ENCODE measurements around the gene TSPAN9. TPM values are rescaled to one million over a fixed set of nuclear protein-coding genes. Genes with fewer than 3 reads are reported as not detected.

TSPAN9 gene
- total RNA-seq, 1 donor from 2014 or later: 114 TPM

DNA sequence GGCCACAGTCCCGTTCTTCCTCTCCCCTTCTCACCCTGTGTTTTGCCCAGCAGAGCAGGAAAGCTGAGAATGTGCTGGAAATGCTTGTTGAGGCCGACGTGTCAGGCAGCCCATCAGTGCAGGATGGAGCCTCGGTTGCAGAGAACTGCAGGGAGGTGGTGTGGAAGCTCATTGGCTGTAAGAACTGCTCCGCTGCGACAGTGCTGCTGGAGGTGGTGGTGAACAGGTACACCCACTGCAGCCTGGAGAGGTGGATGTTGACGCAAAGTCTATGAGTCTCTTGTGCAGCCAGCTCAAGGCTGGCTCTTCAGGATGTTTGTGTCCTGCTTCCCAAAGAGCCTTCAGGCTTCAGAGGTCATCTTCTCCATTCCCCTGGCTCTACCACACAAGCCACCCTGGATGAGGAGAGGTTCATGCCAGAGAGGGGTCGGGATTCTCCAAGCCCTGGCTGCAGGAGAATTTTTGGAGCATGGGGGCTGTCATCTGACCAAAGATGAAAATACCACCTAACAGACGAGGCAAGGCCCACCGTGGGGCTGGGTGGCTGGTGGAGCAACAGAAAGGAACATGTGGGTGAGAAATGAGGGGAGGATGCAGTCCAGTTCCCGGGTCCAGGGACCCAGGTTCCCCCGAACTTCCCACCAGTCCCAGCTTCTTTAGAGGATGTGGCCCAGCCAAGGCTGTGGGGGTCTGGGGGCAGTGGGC, 239.7 kb downstream of the TSPAN9 start:
- no peak overlapping the region for H3K27ac Mint-ChIP-seq (ENCODE audit: unreplicated experiment)
- no peaks in the 10 kb centered on the region for H3K36me3 Mint-ChIP-seq (ENCODE audit: unreplicated experiment)
- H3K9me3 Mint-ChIP-seq (ENCODE audit: unreplicated experiment): no peaks in the 10 kb centered on the region
- H3K4me3 Mint-ChIP-seq (ENCODE audit: unreplicated experiment): no peak overlapping the region
- TF ChIP-seq, protein P1, sequence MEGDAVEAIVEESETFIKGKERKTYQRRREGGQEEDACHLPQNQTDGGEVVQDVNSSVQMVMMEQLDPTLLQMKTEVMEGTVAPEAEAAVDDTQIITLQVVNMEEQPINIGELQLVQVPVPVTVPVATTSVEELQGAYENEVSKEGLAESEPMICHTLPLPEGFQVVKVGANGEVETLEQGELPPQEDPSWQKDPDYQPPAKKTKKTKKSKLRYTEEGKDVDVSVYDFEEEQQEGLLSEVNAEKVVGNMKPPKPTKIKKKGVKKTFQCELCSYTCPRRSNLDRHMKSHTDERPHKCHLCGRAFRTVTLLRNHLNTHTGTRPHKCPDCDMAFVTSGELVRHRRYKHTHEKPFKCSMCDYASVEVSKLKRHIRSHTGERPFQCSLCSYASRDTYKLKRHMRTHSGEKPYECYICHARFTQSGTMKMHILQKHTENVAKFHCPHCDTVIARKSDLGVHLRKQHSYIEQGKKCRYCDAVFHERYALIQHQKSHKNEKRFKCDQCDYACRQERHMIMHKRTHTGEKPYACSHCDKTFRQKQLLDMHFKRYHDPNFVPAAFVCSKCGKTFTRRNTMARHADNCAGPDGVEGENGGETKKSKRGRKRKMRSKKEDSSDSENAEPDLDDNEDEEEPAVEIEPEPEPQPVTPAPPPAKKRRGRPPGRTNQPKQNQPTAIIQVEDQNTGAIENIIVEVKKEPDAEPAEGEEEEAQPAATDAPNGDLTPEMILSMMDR (IDR thresholded peaks at IDR 0.05): no peak
- DNase-seq (ENCODE audit: extremely low spot score, unreplicated experiment): no peak
- peaks cover 8% of the 10 kb centered on the region for H3K4me1 Mint-ChIP-seq (ENCODE audit: unreplicated experiment)
- peaks cover 68% of the 10 kb centered on the region for H3K27me3 Mint-ChIP-seq (ENCODE audit: unreplicated experiment)

DNA sequence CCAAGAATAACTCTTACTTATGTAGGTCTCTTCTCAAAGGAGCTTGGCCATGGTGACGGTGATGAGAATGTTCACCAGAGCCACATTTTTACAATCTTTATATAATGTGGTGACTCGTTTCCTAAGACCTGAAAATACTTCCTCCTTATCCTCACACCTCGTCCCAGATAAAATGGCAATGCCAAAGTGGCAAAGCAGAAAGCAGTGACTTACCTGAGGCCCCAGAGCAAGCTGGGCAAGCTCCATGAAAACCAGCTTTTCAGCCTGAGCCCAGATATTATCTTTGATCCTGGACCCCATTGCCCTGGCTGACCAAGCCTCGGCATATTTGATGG, 240.3 kb downstream of the TSPAN9 start:
- no peak for DNase-seq (ENCODE audit: extremely low spot score, unreplicated experiment)
- Mint-ChIP-seq H3K9me3 (ENCODE audit: unreplicated experiment) (no peaks in the 10 kb centered on the region), H3K4me1 (ENCODE audit: unreplicated experiment) (peaks cover 8% of the 10 kb centered on the region), H3K27me3 (ENCODE audit: unreplicated experiment) (peaks cover 70% of the 10 kb centered on the region), H3K4me3 (ENCODE audit: unreplicated experiment) (no peak overlapping the region), H3K36me3 (ENCODE audit: unreplicated experiment) (no peaks in the 10 kb centered on the region), H3K27ac (ENCODE audit: unreplicated experiment) (no peak overlapping the region)
- TF ChIP-seq, protein P1 (IDR thresholded peaks at IDR 0.05): no peak

DNA sequence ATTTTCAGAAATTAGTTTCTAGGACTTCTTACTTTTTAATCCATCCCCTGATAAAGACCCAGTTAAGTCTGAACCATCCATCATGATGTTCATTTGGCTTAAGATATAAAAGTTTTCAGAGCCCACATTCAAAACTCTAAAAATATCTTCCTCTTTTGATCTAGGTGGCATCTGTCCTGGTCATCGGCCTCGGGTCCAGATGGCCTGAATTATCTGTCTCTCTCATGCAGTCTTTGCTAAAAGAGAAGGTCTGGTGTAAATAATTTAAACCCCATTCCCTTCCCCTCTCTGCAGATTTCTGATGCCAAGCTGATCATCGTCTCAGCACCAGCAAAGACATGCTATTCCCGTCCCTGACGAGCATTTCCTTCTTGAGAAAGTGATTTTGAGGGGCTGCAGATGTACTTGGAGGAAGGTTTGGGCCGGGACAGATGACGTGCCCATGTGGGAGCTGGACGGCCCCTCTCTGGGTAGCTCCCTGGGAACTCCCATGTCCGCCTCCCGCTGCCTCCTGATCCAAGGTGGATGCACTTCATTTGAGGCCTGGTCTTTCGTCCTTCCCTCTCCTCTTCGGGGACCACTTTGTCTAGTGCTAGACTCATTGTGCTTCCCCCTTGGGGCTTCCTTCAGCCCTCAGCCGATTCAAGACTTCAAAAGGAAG, 240.8 kb downstream of the TSPAN9 start:
- no peak for DNase-seq (ENCODE audit: extremely low spot score, unreplicated experiment)

DNA sequence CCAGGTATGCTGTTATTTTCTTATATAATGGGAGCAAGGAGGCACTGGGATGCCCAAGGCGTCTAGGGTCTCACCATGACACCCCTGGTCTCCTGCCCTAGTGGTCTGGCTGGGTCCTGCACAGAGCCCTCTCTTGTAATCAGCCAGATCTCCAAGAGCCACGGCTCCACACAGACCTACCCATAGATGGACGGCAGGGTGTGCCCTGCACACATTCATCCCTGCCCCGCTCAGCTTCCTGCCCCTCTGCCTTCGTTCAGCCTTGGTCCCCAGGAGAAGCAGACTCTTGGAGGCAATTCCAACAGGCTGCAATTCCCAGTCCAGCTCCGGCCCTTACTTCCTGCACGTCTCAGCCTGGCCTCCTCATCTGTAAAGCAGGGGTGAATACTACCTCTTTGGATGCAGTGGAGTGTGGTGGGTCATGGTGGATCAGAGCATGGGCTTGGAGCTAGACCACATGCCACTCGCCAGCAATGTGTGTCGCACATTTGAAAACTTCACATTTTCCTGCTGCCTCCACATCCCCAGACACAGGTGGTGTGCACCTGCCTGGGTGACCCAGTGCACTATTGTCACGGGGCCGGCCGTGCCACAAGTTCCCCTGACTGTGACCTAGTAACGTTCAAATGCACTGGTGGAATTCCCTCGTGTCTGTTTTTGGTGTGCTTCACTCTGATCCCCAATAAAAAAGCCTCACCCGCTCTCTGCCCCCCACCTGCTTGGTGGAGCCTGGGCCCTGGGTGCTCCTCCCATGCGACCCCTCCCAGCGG, 242.7 kb downstream of the TSPAN9 start:
- no peak overlapping the region for H3K27ac Mint-ChIP-seq (ENCODE audit: unreplicated experiment)
- H3K27me3 Mint-ChIP-seq (ENCODE audit: unreplicated experiment): peaks cover 64% of the 10 kb centered on the region
- peaks cover 8% of the 10 kb centered on the region for H3K4me1 Mint-ChIP-seq (ENCODE audit: unreplicated experiment)
- no peak for DNase-seq (ENCODE audit: extremely low spot score, unreplicated experiment)
- no peaks in the 10 kb centered on the region for H3K9me3 Mint-ChIP-seq (ENCODE audit: unreplicated experiment)
- no peak overlapping the region for H3K4me3 Mint-ChIP-seq (ENCODE audit: unreplicated experiment)
- TF ChIP-seq, protein P1 (IDR thresholded peaks at IDR 0.05): no peak
- no peaks in the 10 kb centered on the region for H3K36me3 Mint-ChIP-seq (ENCODE audit: unreplicated experiment)

More for the DNA sequence above, 240.8 kb downstream of the TSPAN9 start:
- Mint-ChIP-seq H3K36me3 (ENCODE audit: unreplicated experiment) (no peaks in the 10 kb centered on the region), H3K9me3 (ENCODE audit: unreplicated experiment) (no peaks in the 10 kb centered on the region), H3K4me1 (ENCODE audit: unreplicated experiment) (peaks cover 8% of the 10 kb centered on the region), H3K27me3 (ENCODE audit: unreplicated experiment) (peaks cover 73% of the 10 kb centered on the region), H3K27ac (ENCODE audit: unreplicated experiment) (no peak overlapping the region), H3K4me3 (ENCODE audit: unreplicated experiment) (no peak overlapping the region)
- TF ChIP-seq, protein P1 (IDR thresholded peaks at IDR 0.05): no peak
